Progenitor cell of endocrine pancreas (in vitro differentiated cells): ENCODE data around the gene MAP3K7. TPM values are rescaled to one million over a fixed set of nuclear protein-coding genes. Genes with fewer than 3 reads are reported as not detected.

Experiments
- DNase-seq: peaks from one replicate; pipeline ENCODE4 v3.0.0; 2021; ENCODE audit warnings: low spot score; ENCODE audit not compliant: unreplicated experiment
- H3K27ac Mint-ChIP-seq: 2 replicates; pipeline ENCODE4 v1.8.0; 2021; ENCODE audit warnings: mild to moderate bottlenecking, moderate library complexity, mixed read lengths
- H3K27me3 Mint-ChIP-seq: 2 replicates; pipeline ENCODE4 v1.8.0; 2021; ENCODE audit warnings: mixed read lengths
- H3K36me3 Mint-ChIP-seq: 2 replicates; pipeline ENCODE4 v1.8.0; 2022; ENCODE audit warnings: mixed read lengths; ENCODE audit not compliant: insufficient read depth
- H3K4me1 Mint-ChIP-seq: 2 replicates; pipeline ENCODE4 v1.8.0; 2021; ENCODE audit warnings: low read depth, mixed read lengths
- H3K4me3 Mint-ChIP-seq: 2 replicates; pipeline ENCODE4 v1.8.0; 2021; ENCODE audit warnings: low read depth, mild to moderate bottlenecking, moderate library complexity, mixed read lengths
- H3K9me3 Mint-ChIP-seq: 2 replicates; pipeline ENCODE4 v1.8.0; 2021; ENCODE audit warnings: low read depth, mixed read lengths
- CTCF ChIP-seq: fragments of 200-600 bp; sonication (generic); IDR thresholded peaks from one replicate; pipeline ENCODE4 v1.5.0; 2021; ENCODE audit warnings: antibody characterized with exemption, mild to moderate bottlenecking; ENCODE audit not compliant: unreplicated experiment
- total RNA-seq: library from RNA; stranded (reverse); gene quantifications from 2 replicates; pipeline ENCODE4 v1.2.1, GENCODE V29; 2021

Gene MAP3K7
- total RNA-seq, 1 donor from 2014 or later = 41.6 TPM

- Mint-ChIP-seq H3K27me3 (no peaks in the 10 kb centered on the region), H3K4me1 (no peaks in the 10 kb centered on the region), H3K9me3 (no peaks in the 10 kb centered on the region), H3K4me3 (no peak overlapping the region), H3K27ac (no peak overlapping the region), H3K36me3 (peaks cover 3% of the 10 kb centered on the region)
- no peak for TF ChIP-seq CTCF
- no peak for DNase-seq
These were observed 49.8 kb downstream of the MAP3K7 start for GRCh38 chr6:90537027-90537426.

DNA sequence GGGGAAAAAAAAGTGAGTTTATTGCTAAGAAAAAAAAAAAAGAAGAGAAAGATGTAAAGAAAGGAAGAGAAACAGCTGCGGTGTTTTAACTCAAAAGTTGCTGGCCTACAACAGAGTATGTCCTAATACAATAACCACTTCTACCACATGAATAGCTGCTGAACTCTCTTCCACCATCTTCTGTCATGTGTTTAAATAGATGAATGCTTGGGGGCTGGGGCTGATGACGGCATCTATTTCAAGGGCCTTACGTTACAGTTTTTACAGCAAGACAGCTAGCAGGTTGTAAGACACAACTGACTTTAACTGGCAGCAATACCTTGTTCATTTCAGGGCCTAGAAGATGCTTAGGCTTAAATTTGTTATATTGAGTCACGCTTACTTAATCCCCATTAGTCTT is 50.4 kb downstream of the MAP3K7 start:
- H3K27me3 Mint-ChIP-seq = no peaks in the 10 kb centered on the region
- H3K27ac Mint-ChIP-seq = no peak overlapping the region

DNA sequence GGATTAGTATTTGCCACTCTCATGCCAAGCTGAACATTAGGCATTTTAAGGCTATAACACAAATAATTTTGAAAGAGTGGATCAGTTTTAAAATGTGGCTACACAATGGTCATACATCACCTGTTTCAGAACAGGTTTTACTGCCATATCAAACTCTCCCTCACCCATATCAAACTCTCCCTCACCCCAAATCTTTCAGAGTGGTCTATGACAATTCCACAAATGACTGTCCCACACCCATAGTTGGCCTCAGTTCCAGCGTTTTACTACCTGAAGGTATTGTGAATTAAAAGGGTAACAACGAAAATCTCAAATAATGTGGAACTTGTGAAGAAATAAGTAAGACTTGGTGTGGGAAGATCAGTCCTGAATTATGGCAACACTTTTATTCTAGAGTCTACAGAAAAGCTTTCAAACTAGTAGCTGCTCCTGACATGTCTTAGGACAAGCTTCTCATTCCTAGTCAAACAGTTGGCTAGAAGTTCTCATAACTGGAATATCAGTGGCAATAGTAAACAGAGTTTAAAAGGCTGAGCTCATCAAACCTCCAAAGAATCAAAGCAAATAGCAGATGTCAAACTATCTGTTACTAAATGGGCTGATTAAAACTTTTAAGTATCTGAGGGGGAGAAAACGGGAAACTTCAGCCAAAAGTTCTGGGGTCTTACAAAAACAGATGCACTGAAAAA is 52.4 kb downstream of the MAP3K7 start:
- H3K9me3 Mint-ChIP-seq = no peaks in the 10 kb centered on the region
- DNase-seq = no peak
- no peaks in the 10 kb centered on the region for H3K4me1 Mint-ChIP-seq
- no peaks in the 10 kb centered on the region for H3K27me3 Mint-ChIP-seq
- peaks cover 3% of the 10 kb centered on the region for H3K36me3 Mint-ChIP-seq
- H3K27ac Mint-ChIP-seq = no peak overlapping the region
- TF ChIP-seq CTCF = no peak
- H3K4me3 Mint-ChIP-seq = no peak overlapping the region

More for the DNA sequence above, 50.4 kb downstream of the MAP3K7 start:
- DNase-seq = no peak
- no peak for TF ChIP-seq CTCF
- H3K36me3 Mint-ChIP-seq = peaks cover 3% of the 10 kb centered on the region
- H3K4me1 Mint-ChIP-seq = no peaks in the 10 kb centered on the region
- no peak overlapping the region for H3K4me3 Mint-ChIP-seq
- H3K9me3 Mint-ChIP-seq = no peaks in the 10 kb centered on the region

DNA sequence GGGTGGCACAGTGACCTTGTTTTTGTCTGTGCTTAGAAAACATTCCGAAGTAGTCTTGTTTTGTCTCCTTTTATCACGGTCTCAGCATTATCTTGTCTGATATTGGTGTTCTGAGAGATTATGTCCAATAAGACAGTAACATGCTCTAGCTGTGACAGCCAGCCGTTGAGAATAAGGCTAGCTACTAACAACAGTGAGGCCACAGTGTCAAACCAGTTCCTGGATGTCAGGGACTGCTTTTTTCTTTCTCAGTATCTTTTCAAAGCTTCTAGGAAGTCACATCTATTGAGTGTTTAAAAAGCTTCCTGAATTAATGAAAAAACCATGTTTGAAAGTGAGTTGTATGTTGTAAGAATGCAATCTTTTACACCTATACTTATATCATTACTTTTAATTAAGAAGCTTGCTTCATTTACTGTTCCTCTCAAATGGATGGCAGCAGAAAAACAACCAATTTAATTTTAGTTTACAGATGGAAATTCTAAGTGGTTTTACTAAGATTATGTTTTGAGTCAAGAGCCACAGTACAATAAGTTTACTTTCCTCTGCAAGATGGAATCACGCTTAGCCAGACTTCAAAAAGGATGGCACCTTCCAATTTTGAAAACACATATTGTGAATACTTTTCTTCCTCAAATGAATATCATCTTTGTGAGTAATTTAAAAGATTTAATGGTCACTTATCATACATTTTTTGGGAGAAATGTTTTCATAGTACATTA is 53.1 kb downstream of the MAP3K7 start:
- H3K27ac Mint-ChIP-seq = no peak overlapping the region
- no peak for DNase-seq
- H3K27me3 Mint-ChIP-seq = no peaks in the 10 kb centered on the region
- H3K4me1 Mint-ChIP-seq = no peaks in the 10 kb centered on the region
- TF ChIP-seq CTCF = no peak
- H3K4me3 Mint-ChIP-seq = no peak overlapping the region
- peaks cover 4% of the 10 kb centered on the region for H3K36me3 Mint-ChIP-seq
- no peaks in the 10 kb centered on the region for H3K9me3 Mint-ChIP-seq

GRCh38 chr6:90530882-90531281 is 56.0 kb downstream of the MAP3K7 start:
- Mint-ChIP-seq H3K4me3 (no peak overlapping the region), H3K36me3 (peaks cover 5% of the 10 kb centered on the region), H3K27ac (no peak overlapping the region), H3K9me3 (no peaks in the 10 kb centered on the region), H3K27me3 (no peaks in the 10 kb centered on the region), H3K4me1 (no peaks in the 10 kb centered on the region)
- DNase-seq = no peak
- TF ChIP-seq CTCF = no peak
